Kidney (tissue), 14 donors: ENCODE results near the gene HS3ST2. TPM values are rescaled to one million over a fixed set of nuclear protein-coding genes. Genes with fewer than 3 reads are reported as not detected.

Experiments
- DNase-seq, 5 donors: peaks; one replicate each; pipeline ENCODE4 v3.0.0-alpha.2; 2013 to 2020
- FAIRE-seq: peaks from 2 replicates; lab custom pipeline; 2012; peaks lifted over from hg19 to GRCh38; lab: Jason Lieb, UNC
- H3K27ac ChIP-seq, 2 donors: one replicate each; pipeline ENCODE4 v1.7.0; 2013; ENCODE audit warnings: low read depth in 2 of 2, low read length in 2 of 2, inconsistent platforms in 1 of 2
- H3K27me3 ChIP-seq: one replicate; pipeline ENCODE4 v1.7.1; 2013; ENCODE audit warnings: low read length, inconsistent platforms; ENCODE audit not compliant: control insufficient read depth, insufficient read depth
- H3K36me3 ChIP-seq, 3 donors: one replicate each; pipeline versions ENCODE4 v1.7.0 to v1.7.1; 2013; ENCODE audit warnings: low read length in 3 of 3, control low read depth in 1 of 3, inconsistent platforms in 1 of 3; ENCODE audit not compliant: insufficient read depth in 3 of 3, control insufficient read depth in 2 of 3
- H3K4me1 ChIP-seq, 3 donors: one replicate each; pipeline versions ENCODE4 v1.7.0 to v1.7.1; 2013; ENCODE audit warnings: low read length in 3 of 3, inconsistent platforms in 1 of 3, low read depth in 1 of 3; ENCODE audit not compliant: control insufficient read depth in 2 of 3, insufficient read depth in 2 of 3
- H3K4me3 ChIP-seq, 3 donors: one replicate each; pipeline versions ENCODE4 v1.7.0 to v1.8.1; 2013; ENCODE audit warnings: low read length in 3 of 3, control low read depth in 1 of 3, inconsistent platforms in 1 of 3
- H3K9ac ChIP-seq, 3 donors: one replicate each; pipeline versions ENCODE4 v1.7.0 to v1.7.1; 2013; ENCODE audit warnings: low read length in 3 of 3, control low read depth in 1 of 3, inconsistent platforms in 1 of 3
- H3K9me3 ChIP-seq, 3 donors: one replicate each; pipeline versions ENCODE4 v1.7.0 to v1.7.1; 2013; ENCODE audit warnings: low read length in 3 of 3, control low read depth in 1 of 3, inconsistent platforms in 1 of 3; ENCODE audit not compliant: control insufficient read depth in 2 of 3, insufficient read depth in 1 of 3
- intact Hi-C: fragments of 100-400 bp; cut with DNase I; formaldehyde crosslinking; loops from one replicate; pipeline ENCODE4 v1.11.1; 2022
- polyA plus RNA-seq: library from polyadenylated mRNA; stranded (reverse); fragments of 350-450 nt; fragmentation: Illumina TruSeq; extraction: RNeasy Lipid Tissue Mini Kit (QIAGEN cat#74804); gene quantifications from one replicate; pipeline ENCODE4 v1.2.3, GENCODE V29; 2014; ENCODE audit warnings: low read depth, low replicate concordance; ENCODE audit not compliant: insufficient read depth
- total RNA-seq: library from RNA; stranded (reverse); fragmentation: NEBNext Ultra II Directional; extraction: Animal tissue kit (Norgen Biotek cat#: 25700); gene quantifications from one replicate; pipeline ENCODE4 v1.2.1, GENCODE V29; 2021
- TF ChIP-seq, protein P1 (sequence below): IDR thresholded peaks from 3 replicates; pipeline ENCODE4 v1.5.1; 2012; ENCODE audit warnings: mild to moderate bottlenecking, moderate library complexity, borderline replicate concordance; ENCODE audit not compliant: insufficient read depth; ENCODE audit errors: extremely low read depth
- donor health status: control.
- donor health status: control.
- donor health status: control.
- donor health status: control.
- donor health status: control.
- donor health status: DM: yes; HTN: yes; CAD: no.
- donor health status: Normal renal cell carcinoma (clear cell type).

HS3ST2 gene
- total and polyA plus RNA-seq, 2 donors from 2014 or later, result 1.5 TPM; not detected in 1

- no peaks in the 10 kb centered on the region for H3K27me3 ChIP-seq
- H3K27ac ChIP-seq, result no peak overlapping the region
- no peak for DNase-seq
- H3K4me1 ChIP-seq, result no peaks in the 10 kb centered on the region
- H3K4me3 ChIP-seq, result no peak overlapping the region
- TF ChIP-seq, protein P1, sequence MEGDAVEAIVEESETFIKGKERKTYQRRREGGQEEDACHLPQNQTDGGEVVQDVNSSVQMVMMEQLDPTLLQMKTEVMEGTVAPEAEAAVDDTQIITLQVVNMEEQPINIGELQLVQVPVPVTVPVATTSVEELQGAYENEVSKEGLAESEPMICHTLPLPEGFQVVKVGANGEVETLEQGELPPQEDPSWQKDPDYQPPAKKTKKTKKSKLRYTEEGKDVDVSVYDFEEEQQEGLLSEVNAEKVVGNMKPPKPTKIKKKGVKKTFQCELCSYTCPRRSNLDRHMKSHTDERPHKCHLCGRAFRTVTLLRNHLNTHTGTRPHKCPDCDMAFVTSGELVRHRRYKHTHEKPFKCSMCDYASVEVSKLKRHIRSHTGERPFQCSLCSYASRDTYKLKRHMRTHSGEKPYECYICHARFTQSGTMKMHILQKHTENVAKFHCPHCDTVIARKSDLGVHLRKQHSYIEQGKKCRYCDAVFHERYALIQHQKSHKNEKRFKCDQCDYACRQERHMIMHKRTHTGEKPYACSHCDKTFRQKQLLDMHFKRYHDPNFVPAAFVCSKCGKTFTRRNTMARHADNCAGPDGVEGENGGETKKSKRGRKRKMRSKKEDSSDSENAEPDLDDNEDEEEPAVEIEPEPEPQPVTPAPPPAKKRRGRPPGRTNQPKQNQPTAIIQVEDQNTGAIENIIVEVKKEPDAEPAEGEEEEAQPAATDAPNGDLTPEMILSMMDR, result no peak
- H3K9me3 ChIP-seq, result no peaks in the 10 kb centered on the region
- intact Hi-C loops, result no loop called here
- no peaks in the 10 kb centered on the region for H3K36me3 ChIP-seq
- no peak overlapping the region for H3K9ac ChIP-seq
- no peak for FAIRE-seq
These were observed 46.0 kb downstream of the HS3ST2 start for GRCh38 chr16:22859925-22860324.

DNA sequence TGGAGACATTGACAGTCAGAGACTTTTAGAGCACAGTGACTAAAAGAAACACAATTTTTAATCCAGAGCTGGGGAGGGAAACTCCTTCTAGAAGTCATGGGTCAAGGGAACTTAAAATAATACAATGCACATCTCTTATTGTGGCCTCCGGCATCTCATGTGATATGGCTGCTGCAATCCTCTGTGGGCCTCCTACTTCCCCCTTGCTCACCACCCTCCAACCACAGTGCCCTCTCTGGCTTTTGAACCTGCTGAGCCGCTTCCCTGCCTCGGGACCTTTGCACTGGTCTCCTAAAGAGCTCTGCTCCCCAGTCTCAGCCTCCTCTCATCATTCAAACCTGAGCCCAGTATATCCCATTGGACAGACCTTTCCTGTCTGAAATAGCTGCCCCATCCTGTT, 47.6 kb downstream of the HS3ST2 start:
- Histone ChIP-seq H3K27me3 (no peaks in the 10 kb centered on the region), H3K4me3 (no peak overlapping the region), H3K36me3 (no peaks in the 10 kb centered on the region), H3K9me3 (no peaks in the 10 kb centered on the region), H3K4me1 (no peaks in the 10 kb centered on the region), H3K27ac (no peak overlapping the region), H3K9ac (no peak overlapping the region)
- FAIRE-seq, result no peak
- TF ChIP-seq, protein P1, result no peak
- DNase-seq, result no peak
- intact Hi-C loops, result no loop called here

DNA sequence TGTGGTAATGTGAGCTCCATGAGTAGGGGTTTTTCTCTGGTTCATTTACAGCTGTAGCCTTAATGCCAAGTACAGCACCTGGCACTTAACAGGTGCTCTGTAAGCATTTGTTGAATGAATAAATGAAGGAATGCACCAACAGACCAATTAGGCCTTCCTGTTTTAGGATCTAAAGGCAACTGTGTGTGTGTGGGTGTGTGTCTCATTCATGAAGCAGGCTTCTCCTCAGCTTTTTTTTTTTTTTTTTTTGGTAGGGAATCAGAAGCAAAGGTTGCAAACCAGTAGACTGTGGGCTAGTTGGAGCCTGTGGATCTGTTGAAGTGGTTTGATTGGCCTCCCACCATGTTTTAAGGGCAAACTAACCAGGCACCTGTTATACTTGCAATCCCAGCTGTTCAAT, 48.1 kb downstream of the HS3ST2 start:
- H3K27ac ChIP-seq, result no peak overlapping the region
- TF ChIP-seq, protein P1, result no peak
- no peaks in the 10 kb centered on the region for H3K9me3 ChIP-seq
- no peaks in the 10 kb centered on the region for H3K36me3 ChIP-seq
- FAIRE-seq (no peak), DNase-seq (no peak)
- H3K4me1 ChIP-seq, result no peaks in the 10 kb centered on the region
- no peak overlapping the region for H3K4me3 ChIP-seq
- no peaks in the 10 kb centered on the region for H3K27me3 ChIP-seq
- no peak overlapping the region for H3K9ac ChIP-seq
- intact Hi-C loops, result no loop called here

DNA sequence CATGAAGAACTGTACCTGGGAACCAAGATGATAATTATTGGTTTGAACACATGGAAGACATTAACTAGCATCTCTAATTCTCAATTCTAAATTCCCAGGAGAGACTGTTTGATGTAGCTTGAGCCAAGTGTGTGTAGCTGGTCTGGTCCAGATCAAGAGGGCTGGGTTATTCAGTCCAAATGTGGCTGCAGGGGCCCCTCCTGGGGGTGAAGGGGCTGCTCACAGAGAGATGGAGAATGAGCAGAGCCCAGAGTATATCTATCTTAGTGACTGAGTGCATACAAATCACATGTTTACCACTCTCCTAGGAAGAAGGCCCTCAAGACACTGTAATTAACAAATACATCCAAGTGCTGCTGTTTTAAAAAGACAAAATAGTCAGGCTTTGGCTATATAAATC, 50.4 kb downstream of the HS3ST2 start:
- Histone ChIP-seq H3K4me1 (no peaks in the 10 kb centered on the region), H3K27me3 (no peaks in the 10 kb centered on the region), H3K27ac (no peak overlapping the region), H3K36me3 (no peaks in the 10 kb centered on the region), H3K4me3 (no peak overlapping the region), H3K9me3 (no peaks in the 10 kb centered on the region), H3K9ac (no peak overlapping the region)
- TF ChIP-seq, protein P1, result no peak
- DNase-seq (no peak), FAIRE-seq (no peak)
- intact Hi-C loops, result no loop called here
